Measurements from ENCODE around the gene TARBP2. TPM values are rescaled to one million over a fixed set of nuclear protein-coding genes. Genes with fewer than 3 reads are reported as not detected.

Gene TARBP2
- total and polyA plus RNA-seq, 8 donors = 22.6 to 36.5 (median 28.6) TPM; not detected in 1

DNA sequence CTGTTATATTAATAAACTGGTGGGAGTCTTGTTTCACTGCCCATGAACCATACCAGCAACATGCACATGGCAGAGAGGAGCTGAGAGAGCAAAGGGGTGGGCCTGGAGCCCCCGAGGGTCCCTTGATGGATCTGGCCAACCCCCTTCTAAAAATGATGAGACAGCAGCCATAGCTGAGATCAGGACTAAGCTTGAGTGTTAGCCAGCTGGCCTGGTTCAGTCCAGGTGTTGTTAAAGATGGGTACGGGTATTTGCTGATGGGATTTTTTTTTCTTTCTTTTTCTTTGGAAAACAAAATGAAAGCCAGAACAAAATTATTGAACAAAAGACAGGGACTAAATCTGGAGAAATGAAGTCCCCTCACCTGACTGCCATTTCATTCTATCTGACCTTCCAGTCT is 33.2 kb upstream of the TARBP2 start:
- Histone ChIP-seq H3K27ac (no peak overlapping the region), H3K36me3 (peaks cover 99 to 100% (median 100%) of the 10 kb centered on the region in 4 donors), H3K27me3 (no peaks in the 10 kb centered on the region), H3K4me1 (peaks cover 0 to 74% (median 35%) of the 10 kb centered on the region in 4 donors), H3K9me3 (no peaks in the 10 kb centered on the region), H3K4me3 (no peak overlapping the region)
- DNase-seq = no peak
- WGBS, 5 donors = 69 to 85% (median 79%) methylated on average over 2 of the region's 2 CpGs
- intact Hi-C loops (cut with DNase I; ENCODE audit: low total_unique reads) = loop anchor here (10.0 kb wide), 1 partner anchor 47 kb away; no protein-coding TSS in a partner anchor
- TF ChIP-seq, protein P1, sequence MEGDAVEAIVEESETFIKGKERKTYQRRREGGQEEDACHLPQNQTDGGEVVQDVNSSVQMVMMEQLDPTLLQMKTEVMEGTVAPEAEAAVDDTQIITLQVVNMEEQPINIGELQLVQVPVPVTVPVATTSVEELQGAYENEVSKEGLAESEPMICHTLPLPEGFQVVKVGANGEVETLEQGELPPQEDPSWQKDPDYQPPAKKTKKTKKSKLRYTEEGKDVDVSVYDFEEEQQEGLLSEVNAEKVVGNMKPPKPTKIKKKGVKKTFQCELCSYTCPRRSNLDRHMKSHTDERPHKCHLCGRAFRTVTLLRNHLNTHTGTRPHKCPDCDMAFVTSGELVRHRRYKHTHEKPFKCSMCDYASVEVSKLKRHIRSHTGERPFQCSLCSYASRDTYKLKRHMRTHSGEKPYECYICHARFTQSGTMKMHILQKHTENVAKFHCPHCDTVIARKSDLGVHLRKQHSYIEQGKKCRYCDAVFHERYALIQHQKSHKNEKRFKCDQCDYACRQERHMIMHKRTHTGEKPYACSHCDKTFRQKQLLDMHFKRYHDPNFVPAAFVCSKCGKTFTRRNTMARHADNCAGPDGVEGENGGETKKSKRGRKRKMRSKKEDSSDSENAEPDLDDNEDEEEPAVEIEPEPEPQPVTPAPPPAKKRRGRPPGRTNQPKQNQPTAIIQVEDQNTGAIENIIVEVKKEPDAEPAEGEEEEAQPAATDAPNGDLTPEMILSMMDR (IDR thresholded peaks at IDR 0.05) = no peak
- no peak for TF ChIP-seq POLR2A (IDR thresholded peaks at IDR 0.05)
- TF ChIP-seq POLR2AphosphoS5 (IDR thresholded peaks at IDR 0.05) = no peak
- no peak for TF ChIP-seq EP300 (IDR thresholded peaks at IDR 0.05)

DNA sequence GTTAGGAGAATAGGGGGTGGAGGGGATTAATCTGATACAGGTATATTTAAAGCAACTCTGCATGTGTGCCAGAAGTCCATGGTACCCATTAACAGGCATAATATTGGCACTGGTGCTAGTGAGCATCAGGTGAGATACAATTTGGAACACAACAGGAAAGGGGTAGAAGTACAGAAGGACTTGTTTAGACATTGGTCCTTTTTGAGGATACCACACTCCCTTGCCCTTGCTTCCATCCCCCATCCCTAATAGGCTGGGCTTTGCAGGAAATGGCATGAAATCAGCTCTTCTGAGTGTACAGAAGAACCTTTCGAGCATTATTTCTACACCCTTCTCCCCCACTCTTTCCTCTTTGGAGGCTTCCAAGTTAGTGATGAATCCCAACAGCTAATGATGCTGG is 32.8 kb upstream of the TARBP2 start:
- Histone ChIP-seq H3K4me3 (no peak overlapping the region), H3K4me1 (peaks cover under 1 to 74% (median 35%) of the 10 kb centered on the region in 4 donors), H3K27me3 (no peaks in the 10 kb centered on the region), H3K27ac (no peak overlapping the region), H3K36me3 (peaks cover 99 to 100% (median 100%) of the 10 kb centered on the region in 4 donors), H3K9me3 (no peaks in the 10 kb centered on the region)
- intact Hi-C loops (cut with DNase I; ENCODE audit: low total_unique reads) = loop anchor here (10.0 kb wide), 1 partner anchor 47 kb away; no protein-coding TSS in a partner anchor
- DNase-seq = no peak
- 64 to 84% (median 69%) methylated on average over 1 of the region's 1 CpG for WGBS, 5 donors
- TF ChIP-seq POLR2A (IDR thresholded peaks at IDR 0.05) = no peak
- no peak for TF ChIP-seq POLR2AphosphoS5 (IDR thresholded peaks at IDR 0.05)
- TF ChIP-seq, protein P1 (IDR thresholded peaks at IDR 0.05) = no peak

DNA sequence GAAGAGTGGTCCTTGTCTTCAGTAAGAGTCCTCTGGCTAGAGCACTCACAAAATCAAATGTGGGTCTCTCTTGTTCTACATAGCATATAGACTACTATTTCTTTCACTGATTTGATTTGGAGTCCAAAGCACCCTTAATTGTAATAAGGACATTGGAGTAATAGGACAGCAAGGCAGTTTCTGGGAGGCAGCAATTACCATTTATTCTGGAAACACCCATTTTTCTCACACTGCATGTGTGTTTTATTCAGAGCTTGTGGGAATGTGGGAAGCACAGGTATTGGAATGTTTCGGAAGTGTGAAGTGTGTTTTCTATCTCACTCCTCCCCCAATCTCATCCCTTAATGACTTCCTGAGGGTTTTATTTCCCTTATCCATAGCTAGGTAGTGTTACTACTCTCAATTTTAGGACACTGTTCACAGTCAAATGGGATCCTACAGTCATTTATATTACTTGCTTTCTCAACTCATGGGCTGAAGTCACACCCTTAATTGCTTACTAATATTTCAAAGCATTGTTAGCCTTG is 29.0 kb upstream of the TARBP2 start:
- Histone ChIP-seq H3K4me1 (peaks cover 22 to 75% (median 42%) of the 10 kb centered on the region in 4 donors), H3K4me3 (no peak overlapping the region), H3K27me3 (no peaks in the 10 kb centered on the region), H3K36me3 (peaks cover 89 to 100% (median 100%) of the 10 kb centered on the region in 4 donors), H3K9me3 (no peaks in the 10 kb centered on the region), H3K27ac (no peak overlapping the region)
- intact Hi-C loops (cut with DNase I; ENCODE audit: low total_unique reads) = no loop called here
- 73 to 91% (median 88%) methylated on average over 1 of the region's 1 CpG for WGBS, 5 donors
- no peak for DNase-seq
- TF ChIP-seq POLR2A (IDR thresholded peaks at IDR 0.05) = no peak

GRCh38 chr12:53474077-53474476 is 27.0 kb upstream of the TARBP2 start:
- Histone ChIP-seq H3K4me1 (peaks cover 22 to 95% (median 49%) of the 10 kb centered on the region in 4 donors), H3K27me3 (no peaks in the 10 kb centered on the region), H3K27ac (peak overlapping the region in 1 of 5 donors; percentile 52), H3K36me3 (peaks cover 88 to 100% (median 100%) of the 10 kb centered on the region in 4 donors), H3K4me3 (no peak overlapping the region), H3K9me3 (no peaks in the 10 kb centered on the region)
- intact Hi-C loops (cut with DNase I; ENCODE audit: low total_unique reads) = no loop called here
- 51 to 74% (median 59%) methylated on average over 2 of the region's 2 CpGs for WGBS, 5 donors
- no peak for DNase-seq
- TF ChIP-seq, protein P1 (IDR thresholded peaks at IDR 0.05) = no peak
- no peak for TF ChIP-seq POLR2AphosphoS5 (IDR thresholded peaks at IDR 0.05)
- no peak for TF ChIP-seq POLR2A (IDR thresholded peaks at IDR 0.05)
- TF ChIP-seq EP300 (IDR thresholded peaks at IDR 0.05) = no peak

DNA sequence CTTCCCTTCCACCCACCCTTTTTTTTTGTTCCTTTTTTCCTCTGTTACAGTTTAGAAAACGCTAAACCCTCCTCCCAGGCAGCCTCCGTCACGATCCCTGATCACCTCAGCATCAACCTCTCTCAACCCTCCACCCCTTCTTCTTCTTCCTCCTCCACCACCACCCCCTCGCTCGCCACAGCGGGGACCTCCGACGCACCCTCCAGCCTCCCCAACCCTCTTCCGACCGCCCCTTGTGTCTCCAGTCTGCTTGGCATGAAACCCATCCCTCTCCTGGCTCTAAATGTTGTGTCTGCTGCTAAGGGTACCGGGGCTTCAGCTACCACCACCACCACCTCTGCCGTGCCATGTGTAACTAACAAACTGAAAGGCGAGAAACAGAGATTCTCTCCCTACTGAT is 26.3 kb upstream of the TARBP2 start:
- H3K27me3 ChIP-seq = no peaks in the 10 kb centered on the region
- peak overlapping the region in 1 of 4 donors; percentile 21 for H3K4me3 ChIP-seq
- 57 to 74% (median 59%) methylated on average over 13 of the region's 13 CpGs for WGBS, 5 donors
- peaks cover 22 to 96% (median 51%) of the 10 kb centered on the region in 4 donors for H3K4me1 ChIP-seq
- intact Hi-C loops (cut with DNase I; ENCODE audit: low total_unique reads) = no loop called here
- TF ChIP-seq EP300 (IDR thresholded peaks at IDR 0.05) (no peak), POLR2A (IDR thresholded peaks at IDR 0.05) (no peak), POLR2AphosphoS5 (IDR thresholded peaks at IDR 0.05) (no peak)
- TF ChIP-seq, protein P1 (IDR thresholded peaks at IDR 0.05) = no peak
- no peaks in the 10 kb centered on the region for H3K9me3 ChIP-seq
- DNase-seq = no peak
- peaks cover 86 to 100% (median 100%) of the 10 kb centered on the region in 4 donors for H3K36me3 ChIP-seq
- H3K27ac ChIP-seq = peak overlapping the region in 3 of 5 donors; percentile 23 to 56 (median 52)
